Stimulated activated CD4-positive, alpha-beta T cell treated with anti-CD3 and anti-CD28 coated beads, Interleukin-15, amount 100 ng/mL, for 48 hours (primary cell): ENCODE data around the gene IPO5.
"Not testable (repeated sequence)": the region's sequence is repeated elsewhere in the genome, so short reads cannot be mapped to it uniquely, and the experiment has no call there.

Source experiments
- DNase-seq, 2 donors: peaks; one replicate each; pipeline ENCODE4 v3.0.0-alpha.2; 2020; ENCODE audit warnings: low read depth in 2 of 2

The IPO5 gene

DNA sequence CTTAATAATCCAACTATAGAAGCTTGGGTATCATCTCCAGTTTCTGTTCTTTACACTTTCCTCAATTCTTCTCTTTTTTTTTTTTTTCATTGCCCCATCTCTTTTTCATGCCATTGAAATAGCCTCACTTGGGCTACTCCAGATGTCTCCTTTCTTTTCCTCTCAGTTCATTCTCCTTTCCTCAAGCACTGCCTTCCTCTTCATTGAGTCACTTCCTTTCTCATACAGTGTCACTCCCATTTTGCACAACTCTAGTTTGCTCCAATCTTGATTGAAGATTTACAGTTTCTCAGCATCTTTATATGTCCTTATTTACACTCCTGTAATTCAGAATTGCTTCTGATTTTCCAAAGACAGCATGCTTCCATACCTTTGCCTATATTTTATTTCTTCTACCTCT is 61.3 kb downstream of the IPO5 start:
- no peak for DNase-seq

DNA sequence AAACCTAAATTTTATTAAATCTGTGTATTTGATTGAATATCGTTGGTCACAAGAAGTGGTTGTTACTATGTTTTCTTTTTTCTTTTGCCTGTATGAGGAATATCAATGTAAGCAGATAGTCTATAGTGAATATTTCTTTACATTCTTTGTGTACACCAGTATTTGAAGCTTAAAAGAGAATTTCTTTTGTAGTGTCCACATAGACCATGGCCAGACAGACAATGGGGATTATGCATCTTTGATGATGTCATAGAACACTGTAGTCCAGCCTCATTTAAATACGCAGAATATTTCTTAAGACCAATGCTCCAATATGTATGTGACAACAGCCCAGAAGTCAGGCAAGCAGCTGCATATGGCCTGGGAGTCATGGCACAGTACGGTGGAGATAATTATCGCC is 64.8 kb downstream of the IPO5 start:
- DNase-seq = no peak

DNA sequence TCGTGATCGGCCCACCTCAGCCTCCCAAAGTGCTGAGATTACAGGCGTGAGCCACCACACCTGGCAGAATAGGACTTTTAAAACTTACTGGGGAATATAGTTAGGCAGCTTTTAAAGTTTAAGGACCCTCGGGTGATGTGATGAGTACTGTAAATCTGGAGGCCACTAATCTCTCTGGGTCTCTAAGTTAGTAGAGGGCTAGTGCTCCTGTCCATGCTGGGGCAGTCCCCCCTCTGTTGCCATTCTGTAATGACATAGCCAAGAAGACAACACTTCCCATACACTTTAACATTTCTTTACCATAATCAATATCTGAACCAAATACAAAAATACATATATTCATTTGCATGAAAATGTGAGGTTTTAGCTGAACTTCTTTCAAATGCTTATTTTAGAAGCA is 65.7 kb downstream of the IPO5 start:
- DNase-seq = no peak

DNA sequence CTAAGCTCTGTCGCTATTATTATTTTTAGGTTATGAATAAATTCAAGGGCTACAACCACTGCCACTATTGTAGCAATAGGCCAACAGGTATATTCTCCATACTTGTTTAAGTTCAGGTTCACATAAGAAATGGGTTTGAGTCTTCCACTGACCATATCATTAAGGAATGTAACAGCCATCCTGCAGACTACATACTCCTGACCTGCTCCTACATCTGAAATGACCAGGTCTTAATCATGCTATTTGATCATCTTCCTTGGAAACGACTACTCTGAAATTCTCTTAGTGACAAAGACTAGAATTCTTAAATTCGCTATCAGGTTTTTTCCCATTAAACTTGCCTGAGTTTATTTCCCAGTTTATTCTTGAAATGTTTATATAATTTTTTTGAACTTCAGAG is 66.8 kb downstream of the IPO5 start:
- DNase-seq = no peak

DNA sequence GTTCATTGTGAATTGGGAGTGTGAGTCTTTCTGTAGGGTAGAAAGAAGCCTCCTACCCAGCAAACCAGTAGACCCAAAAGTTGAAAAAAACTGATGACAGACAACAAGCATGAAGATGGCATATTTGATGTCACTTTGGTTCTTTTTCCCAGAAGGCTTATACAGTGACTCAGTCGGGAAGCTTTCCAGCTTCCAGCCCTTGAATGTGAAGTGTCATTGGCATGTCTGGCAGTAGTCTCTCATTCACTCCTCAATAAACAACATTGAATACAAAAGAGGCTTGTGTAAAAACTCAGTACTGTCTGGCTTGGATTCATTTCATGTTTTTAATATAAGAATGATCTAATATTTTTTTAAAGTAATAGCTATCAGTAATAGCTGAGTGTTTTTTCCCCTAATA is 68.7 kb downstream of the IPO5 start:
- DNase-seq = no peak

DNA sequence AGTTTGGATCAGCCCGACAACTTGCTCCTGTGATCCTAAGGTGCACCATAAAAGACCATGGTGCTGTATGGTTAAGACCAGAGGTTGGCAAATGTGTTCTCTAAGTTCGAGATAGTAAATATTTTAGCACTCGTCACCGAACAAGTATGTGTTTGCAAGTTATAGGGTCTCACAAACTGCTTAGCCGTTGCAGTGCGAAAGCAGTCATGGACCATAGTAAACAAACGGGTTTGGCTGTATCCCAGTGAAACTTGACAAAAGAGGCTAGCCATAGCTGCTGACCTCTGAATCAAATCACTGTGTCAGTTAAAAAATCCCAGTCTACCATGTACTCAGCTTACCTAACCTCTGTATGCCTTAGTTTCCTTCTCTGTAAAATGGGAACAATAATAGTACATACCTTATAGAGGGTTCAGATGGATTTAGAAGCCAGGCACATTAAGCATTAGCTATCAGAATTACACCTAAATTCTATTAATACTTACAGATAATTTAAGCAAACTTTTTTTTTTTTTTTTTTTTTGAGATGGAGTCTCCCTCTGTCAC is 72.1 kb downstream of the IPO5 start:
- no peak for DNase-seq

DNA sequence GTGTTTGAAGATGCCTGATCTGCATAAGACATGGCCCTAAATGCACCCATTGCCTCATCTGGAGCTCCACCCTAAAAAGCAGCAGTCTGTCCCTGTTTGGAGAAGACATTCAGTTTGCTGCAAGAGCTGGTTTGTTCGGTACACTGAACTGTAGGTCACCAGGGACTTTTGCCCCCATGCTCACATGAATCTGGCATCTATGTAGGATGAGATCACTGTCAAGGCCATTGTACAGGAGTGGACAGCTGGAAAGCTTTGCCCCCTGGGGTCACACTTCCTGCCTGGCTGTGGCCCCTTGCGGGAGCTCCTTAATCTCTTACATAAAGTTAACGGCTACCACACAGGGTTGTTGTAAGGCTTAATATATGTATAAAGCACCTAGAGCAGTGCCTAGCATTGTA is 73.0 kb downstream of the IPO5 start:
- no peak for DNase-seq

DNA sequence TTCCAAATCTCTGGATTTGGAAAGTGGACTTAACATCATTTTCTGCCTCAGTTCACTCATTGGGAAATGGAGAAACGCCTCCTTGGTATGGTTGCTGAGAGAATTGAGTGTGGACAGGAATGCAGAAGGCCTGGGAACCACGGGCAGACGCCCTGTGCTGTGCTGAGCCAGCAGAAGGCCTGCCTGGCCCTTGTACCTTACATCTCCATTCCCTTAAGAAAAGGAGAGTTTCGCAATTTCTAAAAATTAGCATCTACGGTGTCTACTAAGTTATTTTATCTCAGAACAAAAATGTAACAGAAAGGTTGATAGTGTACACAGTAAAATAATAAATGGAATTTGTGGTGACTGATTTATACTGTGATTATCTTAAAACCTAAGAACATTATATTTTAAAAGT is 78.7 kb downstream of the IPO5 start:
- no peak for DNase-seq

DNA sequence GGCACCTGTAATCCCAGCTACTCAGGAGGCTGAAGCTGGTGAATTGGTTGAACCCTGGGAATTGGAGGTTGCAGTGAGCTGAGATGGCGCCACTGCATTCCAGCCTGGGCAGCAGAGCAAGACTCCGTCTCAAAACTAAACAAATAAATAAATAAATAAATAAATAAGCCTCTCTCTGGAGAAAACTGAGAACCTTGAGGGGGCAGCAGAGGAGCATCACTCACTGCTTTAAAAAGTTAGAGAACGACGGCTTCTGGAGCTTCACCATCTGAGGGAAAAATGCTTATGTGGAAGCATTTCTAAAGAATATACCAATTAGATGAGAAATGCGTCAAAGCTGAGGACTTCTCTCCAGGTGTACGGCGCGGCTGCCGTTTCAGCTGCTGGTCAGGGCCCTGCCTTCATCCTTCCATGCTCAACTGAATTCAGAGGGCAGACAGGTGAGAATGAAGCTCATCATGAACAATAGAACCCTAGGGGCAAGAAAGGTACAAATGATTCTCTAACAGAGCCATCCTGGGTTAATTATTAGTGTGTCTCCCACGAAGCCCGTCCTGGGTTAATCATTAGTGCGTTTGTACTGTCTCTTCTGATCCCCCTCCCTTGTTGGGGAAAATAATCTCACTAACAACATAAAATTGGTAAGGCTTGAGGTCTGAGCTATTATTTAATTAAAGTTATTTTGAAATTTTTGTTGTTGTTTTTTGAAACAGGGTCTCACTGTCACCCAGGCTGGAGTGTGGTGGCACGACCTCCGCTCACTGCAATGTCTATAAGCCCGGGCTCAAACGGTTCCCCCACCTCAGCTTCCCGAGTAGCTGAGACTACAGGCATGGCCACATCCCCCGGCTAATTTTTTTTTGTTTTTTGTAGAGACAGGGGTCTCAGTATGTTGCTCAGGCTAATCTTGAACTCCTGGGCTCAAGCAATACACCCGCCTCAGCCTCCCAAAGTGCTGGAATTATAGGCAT is 80.1 kb downstream of the IPO5 start:
- DNase-seq = no peak

DNA sequence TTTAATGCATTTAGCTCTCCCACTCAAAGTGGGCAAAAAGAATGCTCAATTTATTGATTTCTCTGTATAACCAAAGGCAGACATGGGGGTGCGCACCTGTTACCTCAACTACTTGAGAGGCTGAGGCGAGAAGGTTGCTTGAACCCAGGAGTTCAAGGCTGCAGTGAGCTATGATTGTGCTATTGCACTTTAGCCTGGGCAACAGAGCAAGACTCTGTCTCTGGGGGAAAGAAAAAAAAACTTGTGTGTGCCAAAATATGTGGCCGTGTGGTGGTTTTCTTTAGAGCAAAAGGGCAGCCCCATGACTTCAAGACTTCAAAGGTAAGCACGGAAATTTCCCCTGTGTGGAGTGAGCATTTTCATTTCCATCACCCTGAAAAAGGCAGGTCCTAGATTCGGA is 81.9 kb downstream of the IPO5 start:
- no peak for DNase-seq

DNA sequence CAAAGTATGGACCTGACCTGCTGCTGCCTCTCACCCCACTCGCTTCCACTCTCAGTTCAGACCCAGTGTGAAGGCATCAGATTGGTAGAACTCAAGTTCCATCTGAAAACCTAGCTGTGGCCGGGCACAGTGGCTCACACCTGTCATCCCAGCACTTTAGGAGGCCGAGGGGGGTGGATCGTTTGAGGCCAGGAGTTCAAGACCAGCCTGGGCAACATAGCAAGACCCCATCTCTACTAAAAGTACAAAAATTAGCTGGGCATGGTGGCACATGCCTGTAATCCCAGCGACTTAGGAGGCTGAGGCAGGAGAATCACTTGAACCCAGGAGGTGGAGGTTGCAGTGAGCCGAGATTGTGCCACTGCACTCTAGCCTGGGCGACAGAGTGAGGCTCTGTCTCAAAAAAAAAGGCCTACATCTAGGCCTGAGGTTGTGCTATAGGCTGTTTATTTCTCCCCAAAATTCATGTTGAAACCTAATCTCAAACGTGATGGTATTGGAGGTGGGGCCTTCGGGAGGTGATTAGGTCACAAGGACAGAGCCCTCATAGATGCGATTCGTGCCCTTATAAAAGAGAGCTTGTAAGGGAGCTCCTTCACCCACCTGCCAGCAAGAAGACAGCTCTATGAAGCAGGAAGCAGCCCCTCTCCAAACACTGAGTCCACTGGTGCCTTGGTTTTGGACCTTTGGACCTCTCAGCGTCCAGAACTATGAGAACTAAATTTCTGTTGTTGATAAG is 83.3 kb downstream of the IPO5 start:
- DNase-seq = not testable (repeated sequence)

DNA sequence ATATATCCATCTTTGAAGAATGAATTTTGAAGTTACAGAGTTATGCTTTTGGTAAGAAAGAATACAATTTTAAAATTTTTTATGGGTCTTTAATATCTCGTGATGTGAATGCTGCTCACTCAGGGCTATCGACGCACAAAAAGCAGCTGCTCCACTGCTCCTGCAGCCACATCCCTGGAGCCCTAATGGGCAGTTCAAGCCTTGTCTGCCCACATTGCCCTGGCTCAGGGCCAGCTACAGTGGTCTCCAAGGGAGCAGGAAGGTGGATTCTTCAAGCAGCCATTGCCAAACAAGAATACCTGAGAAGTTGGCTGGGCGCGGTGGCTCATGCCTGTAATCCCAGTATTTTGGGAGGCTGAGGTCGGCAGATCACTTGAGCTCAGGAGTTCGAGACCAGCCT is 85.8 kb downstream of the IPO5 start:
- DNase-seq = no peak

DNA sequence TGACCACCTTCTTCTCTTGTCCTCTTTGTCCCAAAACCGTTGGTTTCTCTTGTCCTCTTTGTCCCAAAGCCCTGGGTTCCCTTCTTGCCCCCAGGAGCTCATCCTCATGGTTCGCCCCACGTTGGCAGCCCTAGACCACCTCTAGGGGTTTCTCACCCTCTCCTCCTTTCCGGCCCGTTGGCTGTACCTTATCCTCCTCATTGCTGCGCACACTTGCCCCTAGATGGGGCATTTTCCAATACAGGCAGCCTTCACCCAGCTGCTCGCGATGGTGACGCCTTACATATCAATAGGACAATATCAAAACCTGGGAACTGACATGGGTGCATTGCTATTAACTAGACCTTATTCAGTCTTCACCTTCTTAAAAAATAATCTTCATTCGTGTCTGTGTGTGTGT is 86.5 kb downstream of the IPO5 start:
- no peak for DNase-seq

DNA sequence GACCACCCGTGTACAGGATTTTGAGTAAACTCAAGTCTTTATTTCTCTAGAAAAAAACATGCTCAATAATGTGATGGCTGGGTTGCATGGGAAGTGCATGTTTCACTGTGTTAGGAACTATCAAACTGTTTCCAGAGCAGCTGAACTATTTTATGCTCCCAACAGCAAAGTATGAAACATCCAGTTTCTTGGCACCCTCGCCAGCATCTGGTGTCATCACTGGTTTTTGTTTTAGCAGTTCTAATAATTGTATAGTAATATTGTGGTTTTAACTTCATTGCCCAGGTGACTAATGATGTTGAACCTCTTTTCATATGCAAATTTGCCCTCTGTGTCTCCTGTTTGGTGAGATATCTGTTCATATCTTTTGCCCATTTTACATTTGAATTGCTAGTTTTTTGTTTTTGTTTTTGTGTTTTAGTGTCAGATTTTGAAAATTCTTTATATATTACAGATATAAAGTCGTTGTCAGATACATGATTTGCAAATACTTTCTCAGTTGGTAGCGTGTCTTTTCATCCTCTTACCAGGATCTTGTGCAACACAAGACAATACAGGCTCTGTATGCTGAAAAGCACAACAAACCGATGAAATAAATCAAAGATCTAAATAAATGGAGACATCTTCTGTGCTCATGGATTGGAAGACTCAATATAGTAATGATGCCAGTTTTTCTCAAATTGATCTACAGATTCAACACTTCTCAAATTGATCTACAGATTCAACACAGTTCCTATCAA is 87.8 kb downstream of the IPO5 start:
- no peak for DNase-seq

DNA sequence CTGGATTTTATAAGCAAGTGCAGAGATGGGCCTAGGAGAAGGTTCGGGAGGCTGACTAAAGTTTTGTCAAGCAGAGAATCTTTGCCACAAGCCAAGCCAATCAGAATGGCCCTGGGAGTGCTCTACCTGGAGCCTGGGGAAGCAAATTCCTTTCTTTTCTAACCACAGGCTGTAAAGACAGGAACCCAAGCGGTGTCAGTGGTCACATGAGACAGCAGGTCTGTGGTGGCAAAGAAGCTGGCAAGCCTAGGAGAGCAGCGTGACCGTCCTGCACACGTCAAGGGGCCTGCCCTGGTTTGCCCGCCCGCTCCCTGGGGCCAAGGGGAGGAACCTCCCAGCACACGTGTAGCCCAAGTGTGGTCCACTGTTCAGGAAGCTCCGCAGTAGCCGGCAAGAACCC is 90.8 kb downstream of the IPO5 start:
- no peak for DNase-seq

DNA sequence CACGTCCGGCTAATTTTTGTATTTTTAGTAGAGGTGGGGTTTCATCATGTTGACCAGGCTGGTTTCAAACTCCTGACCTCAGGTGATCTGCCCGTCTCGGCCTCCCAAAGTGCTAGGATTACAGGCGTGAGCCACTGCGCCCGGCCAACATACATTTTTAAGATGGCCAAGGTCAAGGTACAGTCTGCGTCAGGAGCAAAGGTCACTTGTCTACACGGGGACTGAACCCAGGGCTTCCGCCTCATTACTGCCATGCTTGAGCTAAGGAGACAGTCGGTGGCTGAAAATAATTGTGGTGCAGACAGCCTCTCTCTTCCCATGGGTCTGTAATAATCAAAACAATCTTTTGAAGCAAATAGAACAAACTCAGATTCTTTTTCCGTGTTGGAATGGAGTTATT is 94.3 kb downstream of the IPO5 start:
- DNase-seq = not testable (repeated sequence)

DNA sequence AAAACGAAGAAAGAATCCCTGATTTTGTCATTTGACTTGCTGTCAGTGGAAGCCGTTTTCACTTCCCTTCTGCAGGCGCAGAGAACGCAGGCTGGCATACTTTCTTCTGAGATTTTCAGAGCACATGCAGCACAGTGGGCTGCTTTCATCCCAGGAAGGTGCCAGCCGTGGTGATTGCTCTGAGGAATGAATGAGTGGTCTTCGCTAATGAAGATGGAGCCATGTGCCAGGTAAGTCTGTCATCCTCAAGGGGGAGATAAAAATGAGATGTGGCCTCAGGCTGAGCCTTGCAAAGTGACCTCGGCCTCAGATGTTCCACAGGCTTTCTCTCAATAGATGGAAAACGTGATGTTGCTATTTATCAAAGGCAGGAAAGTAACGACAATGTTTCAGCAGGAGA is 94.8 kb downstream of the IPO5 start:
- DNase-seq = no peak

DNA sequence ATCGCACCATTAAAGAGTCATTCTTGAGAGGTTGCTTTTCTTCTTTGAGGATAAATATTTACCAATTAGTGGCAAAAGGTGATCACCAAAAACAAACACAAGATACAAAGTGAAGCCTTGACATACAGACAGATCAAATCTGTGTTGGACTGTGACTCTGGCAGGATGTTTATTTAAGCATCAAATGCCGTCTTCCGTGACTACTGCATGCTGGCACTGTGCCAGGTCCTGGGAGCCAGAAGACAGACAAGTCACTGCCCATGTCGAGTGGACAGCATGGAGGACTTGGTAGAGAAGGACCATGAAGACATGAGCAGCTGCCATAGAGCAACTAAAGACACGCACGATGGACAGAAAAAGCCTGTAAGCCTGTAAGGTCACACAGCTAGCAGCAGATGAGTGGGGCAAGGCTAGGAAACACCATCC is 96.6 kb downstream of the IPO5 start:
- DNase-seq = no peak

DNA sequence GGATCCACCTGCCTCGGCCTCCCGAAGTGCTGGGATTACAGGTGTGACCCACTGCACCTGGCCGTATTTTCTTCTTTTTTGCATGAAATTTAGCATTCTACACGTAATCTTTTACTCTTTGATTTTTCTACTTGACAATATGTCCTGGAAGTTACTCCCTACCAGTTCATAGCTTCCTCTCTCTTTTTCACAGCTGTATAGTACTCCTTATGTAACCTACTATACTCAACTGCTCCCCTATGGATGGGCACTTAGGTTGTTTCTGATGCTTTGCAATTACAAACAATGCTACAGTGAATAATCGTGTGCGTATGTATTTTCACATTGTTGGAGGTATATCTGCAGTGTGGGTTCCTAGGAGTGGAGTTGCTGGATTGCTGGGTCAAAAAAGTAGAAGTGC is 98.9 kb downstream of the IPO5 start:
- no peak for DNase-seq

DNA sequence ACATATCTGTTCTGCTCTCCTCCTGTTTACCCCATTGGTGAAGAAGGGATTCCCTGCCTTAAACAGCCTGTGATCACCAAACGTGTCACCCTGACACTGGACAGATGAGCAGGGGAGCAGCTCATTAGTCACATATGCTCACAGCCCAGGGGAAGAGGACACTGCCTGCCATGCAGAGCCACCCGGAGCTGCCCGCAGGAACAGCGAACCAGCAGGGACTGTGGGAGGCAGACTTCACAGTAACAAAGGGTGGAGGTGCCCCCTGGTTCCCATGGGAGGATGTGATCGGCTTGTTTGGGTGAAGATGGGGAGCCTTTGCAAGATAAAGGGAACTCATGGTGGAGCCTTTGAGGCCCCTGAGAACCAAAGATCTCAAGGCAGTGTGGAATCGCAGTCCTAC is 100.8 kb downstream of the IPO5 start:
- DNase-seq = no peak

DNA sequence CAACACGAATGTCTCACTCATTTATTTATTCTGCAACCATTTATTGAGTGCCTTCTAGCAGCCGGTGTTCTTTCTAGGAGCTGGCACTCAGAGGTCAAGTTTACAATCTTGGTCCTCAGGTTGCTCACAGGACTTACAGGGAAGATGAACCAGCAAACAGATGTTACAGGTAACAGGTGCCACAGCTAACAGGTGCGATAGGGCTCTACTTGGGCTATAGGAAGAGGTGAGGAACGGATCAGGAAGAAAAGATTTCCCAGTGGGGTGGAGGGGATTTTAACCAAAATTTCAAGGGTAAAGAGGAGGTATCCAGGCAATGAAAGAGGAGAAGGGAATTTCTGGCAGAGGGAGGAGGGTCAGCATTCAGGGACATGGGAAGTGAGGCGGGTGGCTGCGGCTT is 102.1 kb downstream of the IPO5 start:
- no peak for DNase-seq

DNA sequence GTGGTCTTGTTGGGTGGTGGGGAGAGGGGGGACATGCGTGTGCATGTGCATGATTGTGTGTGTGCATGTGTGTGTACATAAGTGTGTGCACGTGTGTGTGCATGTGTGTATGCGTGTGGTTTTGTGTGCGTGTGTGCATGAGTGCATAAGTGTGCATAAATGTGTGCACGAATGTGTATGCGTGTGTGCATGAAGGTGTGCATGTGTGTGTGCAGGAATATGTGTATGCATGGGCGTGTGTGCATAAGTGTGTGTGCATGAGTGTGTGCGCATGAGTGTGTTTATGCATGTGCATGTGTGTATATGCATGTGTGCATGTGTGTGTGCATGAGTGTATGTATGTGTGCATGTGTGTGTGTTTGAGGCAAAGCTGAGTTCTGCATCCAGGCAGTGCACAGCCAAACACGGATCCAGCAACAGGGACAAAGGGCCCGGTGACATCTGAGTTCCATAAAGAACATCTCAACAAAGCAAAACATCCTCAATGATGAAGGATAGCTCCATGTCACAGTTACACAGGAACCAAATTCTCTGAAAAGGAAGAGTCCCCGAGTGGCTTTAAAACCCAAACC is 103.5 kb downstream of the IPO5 start:
- no peak for DNase-seq
